ENCODE results near the gene CSF2.

The CSF2 gene

DNA sequence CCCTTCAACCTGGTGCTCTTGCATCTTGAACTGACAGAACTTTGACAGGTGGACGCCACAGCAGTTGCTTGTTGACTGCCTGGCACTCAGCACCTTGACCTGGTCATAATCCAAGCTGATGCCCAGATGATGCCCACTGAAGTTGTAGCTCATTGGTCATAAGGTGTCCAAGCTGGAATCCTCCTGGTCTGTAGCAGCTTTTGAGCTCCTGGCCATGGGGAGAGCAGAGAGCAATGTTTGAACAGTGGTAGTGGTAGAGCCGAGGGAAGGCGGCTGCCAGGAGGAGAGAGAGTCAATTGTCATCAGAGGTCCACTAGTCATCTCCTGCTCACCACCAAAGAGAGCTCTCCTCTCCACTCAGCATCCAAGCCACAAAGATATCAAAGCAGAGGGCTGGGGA, 23.3 kb downstream of the CSF2 start:
- H3K36me3 ChIP-seq (ENCODE audit: control insufficient read depth, low read length) = no peaks in the 10 kb centered on the region
- no peak overlapping the region for H3K27ac ChIP-seq (ENCODE audit: low read depth, low read length)
- no peaks in the 10 kb centered on the region for H3K9me2 ChIP-seq (replicated peaks; ENCODE audit: control insufficient read depth, low read length)
- peaks cover 11% of the 10 kb centered on the region; the same call in 1 of the 2 replicates for H3K27me3 ChIP-seq (ENCODE audit: control insufficient read depth, low read length)
- H3K4me2 ChIP-seq (ENCODE audit: low read length) = no peak overlapping the region
- no peaks in the 10 kb centered on the region for H4K20me1 ChIP-seq (ENCODE audit: control insufficient read depth, insufficient read depth, low read depth, low read length)
- H3K9me3 ChIP-seq (ENCODE audit: control insufficient read depth, insufficient read depth, low read length) = no peaks in the 10 kb centered on the region
- H3K79me2 ChIP-seq (ENCODE audit: control insufficient read depth, low read length) = no peaks in the 10 kb centered on the region
- no peak overlapping the region for H3K4me3 ChIP-seq (ENCODE audit: low read length)
- TF ChIP-seq, protein P1, sequence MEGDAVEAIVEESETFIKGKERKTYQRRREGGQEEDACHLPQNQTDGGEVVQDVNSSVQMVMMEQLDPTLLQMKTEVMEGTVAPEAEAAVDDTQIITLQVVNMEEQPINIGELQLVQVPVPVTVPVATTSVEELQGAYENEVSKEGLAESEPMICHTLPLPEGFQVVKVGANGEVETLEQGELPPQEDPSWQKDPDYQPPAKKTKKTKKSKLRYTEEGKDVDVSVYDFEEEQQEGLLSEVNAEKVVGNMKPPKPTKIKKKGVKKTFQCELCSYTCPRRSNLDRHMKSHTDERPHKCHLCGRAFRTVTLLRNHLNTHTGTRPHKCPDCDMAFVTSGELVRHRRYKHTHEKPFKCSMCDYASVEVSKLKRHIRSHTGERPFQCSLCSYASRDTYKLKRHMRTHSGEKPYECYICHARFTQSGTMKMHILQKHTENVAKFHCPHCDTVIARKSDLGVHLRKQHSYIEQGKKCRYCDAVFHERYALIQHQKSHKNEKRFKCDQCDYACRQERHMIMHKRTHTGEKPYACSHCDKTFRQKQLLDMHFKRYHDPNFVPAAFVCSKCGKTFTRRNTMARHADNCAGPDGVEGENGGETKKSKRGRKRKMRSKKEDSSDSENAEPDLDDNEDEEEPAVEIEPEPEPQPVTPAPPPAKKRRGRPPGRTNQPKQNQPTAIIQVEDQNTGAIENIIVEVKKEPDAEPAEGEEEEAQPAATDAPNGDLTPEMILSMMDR (IDR thresholded peaks at IDR 0.05; ENCODE audit: low read depth, low read length, poor library complexity, severe bottlenecking) = no peak
- no peak for TF ChIP-seq EZH2phosphoT487 (IDR thresholded peaks at IDR 0.05; ENCODE audit: borderline replicate concordance, low read length)
- H3F3A ChIP-seq (ENCODE audit: control insufficient read depth, insufficient read depth) = no peaks in the 10 kb centered on the region
- H3K4me1 ChIP-seq (ENCODE audit: control insufficient read depth, low read length) = peaks cover 16% of the 10 kb centered on the region

DNA sequence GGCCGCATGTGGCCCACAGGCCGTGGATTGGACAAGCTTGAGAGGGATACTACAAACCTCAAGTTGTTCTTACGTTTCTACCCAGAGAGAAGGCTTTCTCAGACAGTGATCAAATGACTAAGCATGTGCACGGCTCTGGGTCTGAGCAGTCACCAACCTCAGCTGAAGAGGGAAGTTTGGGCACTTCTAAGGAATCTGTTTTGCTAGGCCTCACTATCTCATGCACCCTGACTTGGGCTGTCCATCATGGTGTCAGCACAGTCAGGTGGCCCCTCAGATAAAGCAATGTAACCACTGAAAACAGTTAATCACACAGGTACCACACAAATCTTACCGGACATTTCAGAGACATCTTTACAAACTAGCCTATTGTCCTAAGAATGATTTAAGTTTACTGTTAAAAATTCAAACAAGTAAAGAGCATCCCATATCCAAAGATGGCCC, 24.6 kb downstream of the CSF2 start:
- Histone ChIP-seq H3K9me3 (ENCODE audit: control insufficient read depth, insufficient read depth, low read length) (no peaks in the 10 kb centered on the region), H3K4me2 (ENCODE audit: low read length) (no peak overlapping the region), H4K20me1 (ENCODE audit: control insufficient read depth, insufficient read depth, low read depth, low read length) (no peaks in the 10 kb centered on the region), H3K9me2 (replicated peaks; ENCODE audit: control insufficient read depth, low read length) (no peaks in the 10 kb centered on the region), H3K79me2 (ENCODE audit: control insufficient read depth, low read length) (no peaks in the 10 kb centered on the region), H3F3A (ENCODE audit: control insufficient read depth, insufficient read depth) (no peaks in the 10 kb centered on the region), H3K4me1 (ENCODE audit: control insufficient read depth, low read length) (peaks cover 22% of the 10 kb centered on the region), H3K27me3 (ENCODE audit: control insufficient read depth, low read length) (peaks cover 11% of the 10 kb centered on the region; the same call in 1 of the 2 replicates), H3K27ac (ENCODE audit: low read depth, low read length) (no peak overlapping the region), H3K4me3 (ENCODE audit: low read length) (no peak overlapping the region), H3K36me3 (ENCODE audit: control insufficient read depth, low read length) (no peaks in the 10 kb centered on the region)
- TF ChIP-seq, protein P1 (IDR thresholded peaks at IDR 0.05; ENCODE audit: low read depth, low read length, poor library complexity, severe bottlenecking) = no peak
- TF ChIP-seq EZH2phosphoT487 (IDR thresholded peaks at IDR 0.05; ENCODE audit: borderline replicate concordance, low read length) = no peak

DNA sequence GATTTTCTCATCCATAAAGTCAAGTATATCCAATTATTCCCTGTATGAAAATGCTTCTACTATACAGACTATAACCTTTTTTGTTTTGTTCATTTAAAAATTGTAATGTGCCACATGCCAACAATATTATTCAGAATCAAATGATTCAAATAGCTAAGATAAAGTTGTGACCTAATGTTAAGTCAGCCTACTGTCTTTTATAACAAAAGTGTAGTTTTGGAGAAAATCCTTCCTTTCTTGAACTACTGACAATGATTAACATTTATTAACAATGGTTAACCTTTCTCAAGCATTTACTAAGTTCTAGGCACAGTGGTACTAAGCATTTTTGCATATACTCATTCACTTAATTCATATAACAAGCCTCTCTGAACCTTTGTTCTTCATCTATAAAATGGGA, 25.0 kb downstream of the CSF2 start:
- Histone ChIP-seq H3K27me3 (ENCODE audit: control insufficient read depth, low read length) (peaks cover 11% of the 10 kb centered on the region; the same call in 1 of the 2 replicates), H3K27ac (ENCODE audit: low read depth, low read length) (no peak overlapping the region), H3K9me2 (replicated peaks; ENCODE audit: control insufficient read depth, low read length) (no peaks in the 10 kb centered on the region), H4K20me1 (ENCODE audit: control insufficient read depth, insufficient read depth, low read depth, low read length) (no peaks in the 10 kb centered on the region), H3K4me1 (ENCODE audit: control insufficient read depth, low read length) (peaks cover 26% of the 10 kb centered on the region), H3K4me2 (ENCODE audit: low read length) (no peak overlapping the region), H3K4me3 (ENCODE audit: low read length) (no peak overlapping the region), H3K79me2 (ENCODE audit: control insufficient read depth, low read length) (no peaks in the 10 kb centered on the region), H3K9me3 (ENCODE audit: control insufficient read depth, insufficient read depth, low read length) (no peaks in the 10 kb centered on the region), H3F3A (ENCODE audit: control insufficient read depth, insufficient read depth) (no peaks in the 10 kb centered on the region), H3K36me3 (ENCODE audit: control insufficient read depth, low read length) (no peaks in the 10 kb centered on the region)
- TF ChIP-seq EZH2phosphoT487 (IDR thresholded peaks at IDR 0.05; ENCODE audit: borderline replicate concordance, low read length) = no peak
- TF ChIP-seq, protein P1 (IDR thresholded peaks at IDR 0.05; ENCODE audit: low read depth, low read length, poor library complexity, severe bottlenecking) = no peak

All from DOHH2 (cell line).